Measurements from ENCODE around the gene DNAH6. TPM values are rescaled to one million over a fixed set of nuclear protein-coding genes. Genes with fewer than 3 reads are reported as not detected.

DNAH6 gene
- total RNA-seq, 1 donor from 2014 or later = not detected

- H3K27me3 ChIP-seq = no peaks in the 10 kb centered on the region
- H3K4me1 ChIP-seq = no peaks in the 10 kb centered on the region
- H3K27ac ChIP-seq = no peak overlapping the region
- no peaks in the 10 kb centered on the region for H3K9me3 ChIP-seq
- intact Hi-C loops (cut with DNase I) = no loop called here
- no peak for DNase-seq (ENCODE audit: low spot score in 2 of 2)
- no peak overlapping the region for H3K4me3 ChIP-seq
- H3K36me3 ChIP-seq = no peaks in the 10 kb centered on the region
- TF ChIP-seq CTCF (IDR thresholded peaks at IDR 0.05) = no peak
Measured at GRCh38 chr2:84646514-84646913, 130.2 kb downstream of the DNAH6 start.

GRCh38 chr2:84647267-84647666 is 131.0 kb downstream of the DNAH6 start:
- H3K36me3 ChIP-seq = no peaks in the 10 kb centered on the region

GRCh38 chr2:84649058-84649457 is 132.8 kb downstream of the DNAH6 start:
- DNase-seq (ENCODE audit: low spot score in 2 of 2) = no peak
- no peak overlapping the region for H3K4me3 ChIP-seq
- no peak for TF ChIP-seq CTCF (IDR thresholded peaks at IDR 0.05)

More at GRCh38 chr2:84647267-84647666, 131.0 kb downstream of the DNAH6 start:
- no peak for TF ChIP-seq CTCF (IDR thresholded peaks at IDR 0.05)
- H3K27ac ChIP-seq = no peak overlapping the region
- intact Hi-C loops (cut with DNase I) = no loop called here
- H3K9me3 ChIP-seq = no peaks in the 10 kb centered on the region
- no peak overlapping the region for H3K4me3 ChIP-seq
- H3K27me3 ChIP-seq = no peaks in the 10 kb centered on the region
- DNase-seq (ENCODE audit: low spot score in 2 of 2) = no peak
- no peaks in the 10 kb centered on the region for H3K4me1 ChIP-seq

GRCh38 chr2:84649487-84650142 is 133.3 kb downstream of the DNAH6 start:
- Histone ChIP-seq H3K27me3 (no peaks in the 10 kb centered on the region), H3K27ac (no peak overlapping the region), H3K9me3 (no peaks in the 10 kb centered on the region), H3K36me3 (no peaks in the 10 kb centered on the region), H3K4me3 (no peak overlapping the region), H3K4me1 (no peaks in the 10 kb centered on the region)
- no peak for DNase-seq (ENCODE audit: low spot score in 2 of 2)
- intact Hi-C loops (cut with DNase I) = no loop called here
- no peak for TF ChIP-seq CTCF (IDR thresholded peaks at IDR 0.05)

More at GRCh38 chr2:84649058-84649457, 132.8 kb downstream of the DNAH6 start:
- no peak overlapping the region for H3K27ac ChIP-seq
- intact Hi-C loops (cut with DNase I) = no loop called here
- H3K9me3 ChIP-seq = no peaks in the 10 kb centered on the region
- no peaks in the 10 kb centered on the region for H3K4me1 ChIP-seq
- no peaks in the 10 kb centered on the region for H3K36me3 ChIP-seq
- H3K27me3 ChIP-seq = no peaks in the 10 kb centered on the region

GRCh38 chr2:84652431-84652830 is 136.1 kb downstream of the DNAH6 start:
- intact Hi-C loops (cut with DNase I) = no loop called here
- H3K9me3 ChIP-seq = no peaks in the 10 kb centered on the region

More at GRCh38 chr2:84652431-84652830, 136.1 kb downstream of the DNAH6 start:
- Histone ChIP-seq H3K36me3 (no peaks in the 10 kb centered on the region), H3K27ac (no peak overlapping the region), H3K4me1 (no peaks in the 10 kb centered on the region), H3K4me3 (no peak overlapping the region), H3K27me3 (no peaks in the 10 kb centered on the region)
- no peak for DNase-seq (ENCODE audit: low spot score in 2 of 2)
- no peak for TF ChIP-seq CTCF (IDR thresholded peaks at IDR 0.05)

All from ascending aorta (tissue), 2 donors.